ENCODE measurements around the gene TNK2. TPM values are rescaled to one million over a fixed set of nuclear protein-coding genes. Genes with fewer than 3 reads are reported as not detected.

TNK2 gene
- polyA plus RNA-seq, 1 donor (not counting 4 experiments of a cell fraction or from before 2014, with no cell fraction given): 15.8 TPM

DNA sequence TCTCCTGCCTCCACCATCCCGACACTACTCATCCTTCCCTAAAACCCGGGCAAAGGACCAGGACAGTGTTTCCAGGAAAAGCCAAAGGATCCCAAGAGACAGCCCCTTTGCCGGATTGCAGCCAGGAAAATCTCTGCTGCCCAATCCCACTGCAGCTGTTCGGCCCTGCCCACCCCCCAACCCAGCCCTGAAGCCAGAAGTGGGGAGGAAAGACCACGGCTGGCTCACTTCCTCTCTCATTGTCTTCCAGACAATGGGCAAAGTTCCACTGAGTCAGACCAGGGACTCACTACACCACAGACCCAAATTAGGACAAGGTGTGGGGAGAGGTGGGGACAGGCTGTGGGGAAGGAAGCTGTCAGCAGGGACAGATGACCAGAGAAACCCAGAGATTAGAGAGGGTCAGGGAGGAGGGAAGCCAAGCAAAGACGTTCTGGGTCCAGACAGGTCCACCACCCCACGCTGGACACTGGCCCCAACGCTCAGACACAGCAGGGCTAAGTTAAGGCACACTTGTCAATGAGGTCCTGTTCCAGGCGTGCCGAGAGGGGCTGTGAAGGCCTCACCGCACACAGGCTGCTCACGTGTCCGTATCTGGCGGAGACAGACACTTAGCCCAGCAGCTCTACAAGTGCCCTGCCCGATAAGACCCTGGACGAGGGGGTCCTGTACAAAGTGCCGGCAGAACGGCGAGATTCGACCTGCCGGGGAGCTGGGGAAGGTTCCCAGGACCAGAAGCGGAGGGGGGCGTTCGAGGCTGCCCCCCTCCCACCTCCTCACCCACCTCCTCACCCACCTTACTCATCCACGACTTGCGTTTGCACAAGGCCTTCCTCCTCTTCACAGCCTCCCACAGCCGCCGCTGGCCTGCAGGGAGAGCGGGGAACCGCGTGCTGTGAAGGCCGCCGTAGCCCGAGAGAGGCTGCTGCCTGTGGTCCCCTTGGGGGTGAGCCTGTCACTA, 21.9 kb downstream of the TNK2 start:
- FAIRE-seq: no peak
- no peak overlapping the region for H3K27ac ChIP-seq (ENCODE audit: control insufficient read depth, insufficient read depth, low read length)
- dilution Hi-C loops (cut with MboI; ENCODE audit: extremely low pct_ligation_motif_present, low sequenced_read_pairs): no loop called here
- peaks cover 24 to 30% of the 10 kb centered on the region in 2 experiments for H3K36me3 ChIP-seq (ENCODE audit: control insufficient read depth in 2 of 2, extremely low read depth in 1 of 2, insufficient read depth in 2 of 2, low read length in 2 of 2)
- peaks cover 38% of the 10 kb centered on the region for H3K79me2 ChIP-seq (ENCODE audit: control insufficient read depth, insufficient read depth, low read length)
- peaks cover 3% of the 10 kb centered on the region for H3K9me1 ChIP-seq (ENCODE audit: control insufficient read depth, extremely low read depth, insufficient read depth, low read length)
- H3K9me3 ChIP-seq (ENCODE audit: control insufficient read depth, low read depth, low read length): no peaks in the 10 kb centered on the region
- H3K27me3 ChIP-seq (ENCODE audit: control insufficient read depth, extremely low read depth, insufficient read depth, low read length): no peaks in the 10 kb centered on the region
- no peak for DNase-seq (ENCODE audit: low read depth, low spot score)
- no peak overlapping the region for H2AFZ ChIP-seq (ENCODE audit: control insufficient read depth, low read length)
- H4K20me1 ChIP-seq (ENCODE audit: control insufficient read depth, extremely low read depth, insufficient read depth, low read length): no peaks in the 10 kb centered on the region
- H3K4me2 ChIP-seq (ENCODE audit: control insufficient read depth, extremely low read depth, insufficient read depth, low read depth, low read length): no peak overlapping the region
- peaks cover 13% of the 10 kb centered on the region for H3K4me1 ChIP-seq (ENCODE audit: control insufficient read depth, extremely low read depth, insufficient read depth, low read length)
- H3K4me3 ChIP-seq (ENCODE audit: control insufficient read depth in 2 of 3, extremely low read depth in 1 of 3, insufficient read depth in 2 of 3, low read depth in 1 of 3, low read length in 3 of 3): no peak overlapping the region
- TF ChIP-seq EZH2 (IDR thresholded peaks at IDR 0.05; ENCODE audit: low read length): no peak
- TF ChIP-seq, protein P1, sequence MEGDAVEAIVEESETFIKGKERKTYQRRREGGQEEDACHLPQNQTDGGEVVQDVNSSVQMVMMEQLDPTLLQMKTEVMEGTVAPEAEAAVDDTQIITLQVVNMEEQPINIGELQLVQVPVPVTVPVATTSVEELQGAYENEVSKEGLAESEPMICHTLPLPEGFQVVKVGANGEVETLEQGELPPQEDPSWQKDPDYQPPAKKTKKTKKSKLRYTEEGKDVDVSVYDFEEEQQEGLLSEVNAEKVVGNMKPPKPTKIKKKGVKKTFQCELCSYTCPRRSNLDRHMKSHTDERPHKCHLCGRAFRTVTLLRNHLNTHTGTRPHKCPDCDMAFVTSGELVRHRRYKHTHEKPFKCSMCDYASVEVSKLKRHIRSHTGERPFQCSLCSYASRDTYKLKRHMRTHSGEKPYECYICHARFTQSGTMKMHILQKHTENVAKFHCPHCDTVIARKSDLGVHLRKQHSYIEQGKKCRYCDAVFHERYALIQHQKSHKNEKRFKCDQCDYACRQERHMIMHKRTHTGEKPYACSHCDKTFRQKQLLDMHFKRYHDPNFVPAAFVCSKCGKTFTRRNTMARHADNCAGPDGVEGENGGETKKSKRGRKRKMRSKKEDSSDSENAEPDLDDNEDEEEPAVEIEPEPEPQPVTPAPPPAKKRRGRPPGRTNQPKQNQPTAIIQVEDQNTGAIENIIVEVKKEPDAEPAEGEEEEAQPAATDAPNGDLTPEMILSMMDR (optimal IDR thresholded peaks at IDR 0.05 in 1 of 3, IDR thresholded peaks at IDR 0.05 in 1 of 3, conservative IDR thresholded peaks at IDR 0.05 in 1 of 3; ENCODE audit: extremely low read depth in 1 of 3, insufficient read depth in 2 of 3, low read length in 3 of 3): no peak
- no peak overlapping the region for H3K9ac ChIP-seq (ENCODE audit: control insufficient read depth, extremely low read depth, insufficient read depth, low read length)

DNA sequence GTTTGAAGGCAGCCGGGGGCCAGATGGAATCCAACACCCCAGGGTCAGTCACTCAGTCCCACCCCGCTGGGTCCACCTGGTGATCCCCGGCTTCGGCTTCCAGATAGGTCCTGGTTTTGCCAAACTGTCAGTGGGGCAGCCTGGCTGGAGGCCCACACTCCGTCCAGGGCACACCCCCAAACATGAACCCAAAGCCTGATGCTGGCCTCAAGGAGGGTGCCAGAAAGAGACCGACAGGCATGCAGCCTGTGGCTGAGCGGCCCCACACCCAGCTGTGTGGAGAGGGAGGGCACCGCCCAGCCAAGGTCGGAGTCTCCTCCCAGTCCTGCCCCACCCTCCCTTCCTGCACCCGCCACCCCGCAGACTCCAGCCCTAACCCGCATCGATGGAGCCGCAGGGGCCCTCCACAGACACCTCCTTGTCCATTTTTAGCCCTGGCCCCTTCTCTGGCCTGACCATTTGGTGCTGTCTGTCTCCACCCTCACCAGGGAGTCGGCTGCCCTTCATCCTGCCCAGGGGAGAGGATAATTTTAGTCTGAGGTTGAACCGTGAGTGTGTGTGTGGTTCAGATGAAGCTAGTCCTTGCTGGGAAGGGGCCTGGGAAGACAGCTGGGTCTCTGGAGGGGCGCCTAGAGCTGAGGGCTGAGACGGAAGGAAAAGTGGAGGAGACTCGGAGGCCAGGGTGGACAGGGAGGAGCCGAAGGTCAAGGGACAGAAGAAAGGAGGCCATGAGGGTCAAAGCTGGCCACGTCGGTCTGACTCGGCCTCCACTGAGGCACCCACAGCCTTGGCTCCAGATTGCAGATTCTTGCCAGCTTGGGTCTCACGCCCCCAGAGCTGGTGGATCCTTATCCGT, 23.1 kb downstream of the TNK2 start:
- H3K9ac ChIP-seq (ENCODE audit: control insufficient read depth, extremely low read depth, insufficient read depth, low read length): no peak overlapping the region
- no peak overlapping the region for H3K4me3 ChIP-seq (ENCODE audit: control insufficient read depth in 2 of 3, extremely low read depth in 1 of 3, insufficient read depth in 2 of 3, low read depth in 1 of 3, low read length in 3 of 3)
- H2AFZ ChIP-seq (ENCODE audit: control insufficient read depth, low read length): no peak overlapping the region
- H3K27me3 ChIP-seq (ENCODE audit: control insufficient read depth, extremely low read depth, insufficient read depth, low read length): no peaks in the 10 kb centered on the region
- H3K9me3 ChIP-seq (ENCODE audit: control insufficient read depth, low read depth, low read length): no peaks in the 10 kb centered on the region
- no peak overlapping the region for H3K27ac ChIP-seq (ENCODE audit: control insufficient read depth, insufficient read depth, low read length)
- DNase-seq (ENCODE audit: low read depth, low spot score): no peak
- no peak for TF ChIP-seq EZH2 (IDR thresholded peaks at IDR 0.05; ENCODE audit: low read length)
- H3K9me1 ChIP-seq (ENCODE audit: control insufficient read depth, extremely low read depth, insufficient read depth, low read length): peaks cover 3% of the 10 kb centered on the region
- H3K79me2 ChIP-seq (ENCODE audit: control insufficient read depth, insufficient read depth, low read length): peaks cover 33% of the 10 kb centered on the region
- H4K20me1 ChIP-seq (ENCODE audit: control insufficient read depth, extremely low read depth, insufficient read depth, low read length): no peaks in the 10 kb centered on the region
- no peak for FAIRE-seq
- peaks cover 13% of the 10 kb centered on the region for H3K4me1 ChIP-seq (ENCODE audit: control insufficient read depth, extremely low read depth, insufficient read depth, low read length)
- peaks cover 24 to 29% of the 10 kb centered on the region in 2 experiments for H3K36me3 ChIP-seq (ENCODE audit: control insufficient read depth in 2 of 2, extremely low read depth in 1 of 2, insufficient read depth in 2 of 2, low read length in 2 of 2)
- dilution Hi-C loops (cut with MboI; ENCODE audit: extremely low pct_ligation_motif_present, low sequenced_read_pairs): no loop called here
- no peak overlapping the region for H3K4me2 ChIP-seq (ENCODE audit: control insufficient read depth, extremely low read depth, insufficient read depth, low read depth, low read length)

Data from keratinocyte (primary cell).